Peyer's patch (tissue), 4 donors: Measurements from ENCODE around the gene FAM136A.

Source experiments
- POLR2A ChIP-seq, 2 donors: fragments of 450-650 bp; IDR thresholded peaks; one replicate each; pipeline ENCODE4 v1.5.1; 2017; ENCODE audit warnings: antibody characterized with exemption in 2 of 2, mild to moderate bottlenecking in 2 of 2, moderate library complexity in 2 of 2
- TF ChIP-seq, protein P1 (sequence below), 6 experiments: fragments of 450-650 bp in 4 of 6; fragments of 200-600 bp in 2 of 6; sonication (generic) in 1 of 6; IDR thresholded peaks; one replicate each; pipeline ENCODE4 v1.5.1; 2017 to 2019; ENCODE audit warnings: antibody characterized with exemption in 6 of 6, mild to moderate bottlenecking in 3 of 6, moderate library complexity in 1 of 6

DNA sequence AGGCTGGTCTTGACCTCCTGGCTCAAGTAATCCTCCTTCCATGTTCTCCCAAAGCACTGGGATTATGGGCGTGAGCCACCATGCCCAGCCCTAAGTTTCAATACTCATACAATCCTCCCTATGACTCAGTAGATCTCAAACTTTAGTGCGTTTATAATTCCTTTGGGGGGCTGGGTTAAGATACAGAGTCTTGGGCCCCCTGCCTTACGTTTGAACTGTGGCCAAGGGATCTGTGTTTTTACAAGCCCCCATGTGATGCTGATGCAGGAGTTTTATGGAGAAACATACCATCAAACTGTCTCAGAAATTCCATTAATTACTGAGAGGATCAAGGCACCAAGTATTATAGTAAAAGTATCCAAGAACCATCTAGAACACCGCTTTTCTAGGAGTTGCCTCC lies 38.2 kb upstream of the FAM136A start:
- TF ChIP-seq, protein P1, sequence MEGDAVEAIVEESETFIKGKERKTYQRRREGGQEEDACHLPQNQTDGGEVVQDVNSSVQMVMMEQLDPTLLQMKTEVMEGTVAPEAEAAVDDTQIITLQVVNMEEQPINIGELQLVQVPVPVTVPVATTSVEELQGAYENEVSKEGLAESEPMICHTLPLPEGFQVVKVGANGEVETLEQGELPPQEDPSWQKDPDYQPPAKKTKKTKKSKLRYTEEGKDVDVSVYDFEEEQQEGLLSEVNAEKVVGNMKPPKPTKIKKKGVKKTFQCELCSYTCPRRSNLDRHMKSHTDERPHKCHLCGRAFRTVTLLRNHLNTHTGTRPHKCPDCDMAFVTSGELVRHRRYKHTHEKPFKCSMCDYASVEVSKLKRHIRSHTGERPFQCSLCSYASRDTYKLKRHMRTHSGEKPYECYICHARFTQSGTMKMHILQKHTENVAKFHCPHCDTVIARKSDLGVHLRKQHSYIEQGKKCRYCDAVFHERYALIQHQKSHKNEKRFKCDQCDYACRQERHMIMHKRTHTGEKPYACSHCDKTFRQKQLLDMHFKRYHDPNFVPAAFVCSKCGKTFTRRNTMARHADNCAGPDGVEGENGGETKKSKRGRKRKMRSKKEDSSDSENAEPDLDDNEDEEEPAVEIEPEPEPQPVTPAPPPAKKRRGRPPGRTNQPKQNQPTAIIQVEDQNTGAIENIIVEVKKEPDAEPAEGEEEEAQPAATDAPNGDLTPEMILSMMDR (IDR thresholded peaks at IDR 0.05): no peak
- TF ChIP-seq POLR2A (IDR thresholded peaks at IDR 0.05): no peak
